Measurements from ENCODE around the gene HOTAIR. TPM values are rescaled to one million over a fixed set of nuclear protein-coding genes. Genes with fewer than 3 reads are reported as not detected.

Gene HOTAIR
- total RNA-seq, 1 donor, result not detected

GRCh38 chr12:54016051-54016450 is 41.3 kb upstream of the HOTAIR start:
- no peak for TF ChIP-seq CTCF (IDR thresholded peaks at IDR 0.05; ENCODE audit: insufficient read depth, low read length)
- H3K4me3 ChIP-seq (ENCODE audit: low read depth, low read length), result no peak overlapping the region
- no peak for DNase-seq (ENCODE audit: low read depth)

GRCh38 chr12:54015018-54015931 is 40.5 kb upstream of the HOTAIR start:
- no peak for TF ChIP-seq CTCF (IDR thresholded peaks at IDR 0.05; ENCODE audit: insufficient read depth, low read length)
- no peak for DNase-seq (ENCODE audit: low read depth)
- no peak overlapping the region for H3K4me3 ChIP-seq (ENCODE audit: low read depth, low read length)

GRCh38 chr12:54014377-54015017 is 39.7 kb upstream of the HOTAIR start:
- no peak for TF ChIP-seq CTCF (IDR thresholded peaks at IDR 0.05; ENCODE audit: insufficient read depth, low read length)
- DNase-seq (ENCODE audit: low read depth), result no peak
- no peak overlapping the region for H3K4me3 ChIP-seq (ENCODE audit: low read depth, low read length)

GRCh38 chr12:54012631-54013409 is 38.1 kb upstream of the HOTAIR start:
- H3K4me3 ChIP-seq (ENCODE audit: low read depth, low read length), result no peak overlapping the region
- no peak for TF ChIP-seq CTCF (IDR thresholded peaks at IDR 0.05; ENCODE audit: insufficient read depth, low read length)
- no peak for DNase-seq (ENCODE audit: low read depth)

GRCh38 chr12:54011665-54012532 is 37.1 kb upstream of the HOTAIR start:
- no peak overlapping the region for H3K4me3 ChIP-seq (ENCODE audit: low read depth, low read length)
- DNase-seq (ENCODE audit: low read depth), result no peak
- no peak for TF ChIP-seq CTCF (IDR thresholded peaks at IDR 0.05; ENCODE audit: insufficient read depth, low read length)
